Left kidney (tissue), 2 donors: ENCODE results near the gene ANKRD13A. TPM values are rescaled to one million over a fixed set of nuclear protein-coding genes. Genes with fewer than 3 reads are reported as not detected.
"Not testable (repeated sequence)": the region's sequence is repeated elsewhere in the genome, so short reads cannot be mapped to it uniquely, and the experiment has no call there.

Source experiments
- DNase-seq: peaks from one replicate; pipeline ENCODE4 v3.0.0-alpha.2; 2013
- polyA plus RNA-seq: library from polyadenylated mRNA; unstranded; fragments of 120-200 nt; gene quantifications from one replicate; pipeline ENCODE4 v1.2.1, GENCODE V29; 2013; ENCODE audit not compliant: insufficient read length

ANKRD13A gene
- polyA plus RNA-seq, 1 donor: 50.5 TPM

DNA sequence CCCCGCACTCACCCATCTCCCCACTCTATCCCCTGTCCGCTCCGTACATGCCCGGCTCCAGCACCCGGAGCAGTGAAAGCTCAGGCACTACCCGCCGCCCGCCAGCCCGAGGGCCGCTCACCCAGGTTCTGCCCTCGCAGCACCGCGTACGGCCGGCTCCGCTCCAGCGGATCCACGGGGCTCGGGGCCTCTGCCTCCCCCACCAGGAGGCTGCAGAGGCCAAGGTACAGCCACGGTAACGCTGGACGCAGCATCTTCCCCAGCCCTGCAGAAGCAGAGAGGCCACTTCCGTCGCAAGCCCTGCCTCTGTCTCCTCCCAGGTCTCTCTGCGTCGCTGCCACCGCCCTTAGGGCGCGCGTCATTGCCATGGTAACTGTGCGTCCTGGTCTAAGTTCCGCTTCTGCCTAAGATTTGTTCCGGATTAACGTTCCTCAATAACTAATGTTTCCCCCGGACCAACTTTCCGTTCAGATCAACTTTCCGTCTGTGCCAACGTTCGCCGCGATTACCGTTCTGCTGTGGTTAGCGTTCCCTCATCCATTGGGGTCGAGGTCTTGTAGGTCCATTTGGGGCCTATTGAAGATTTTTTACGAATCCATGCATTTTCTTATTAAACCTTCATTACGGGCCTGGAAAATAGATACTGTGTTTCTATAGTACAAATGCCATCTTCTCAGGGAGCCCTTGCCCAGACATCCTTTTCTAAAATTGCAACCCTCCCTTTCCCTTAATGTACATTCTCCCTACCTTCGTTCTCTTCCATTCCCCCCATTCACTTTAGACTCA lies 49.2 kb downstream of the ANKRD13A start, which contains the start of gene C12orf76:
TSS of gene C12orf76 (minus strand) at position 281 of the 786 bp plus-strand sequence. CDS start at position 254, 27 bp downstream.
- peak; percentile 94 for DNase-seq

DNA sequence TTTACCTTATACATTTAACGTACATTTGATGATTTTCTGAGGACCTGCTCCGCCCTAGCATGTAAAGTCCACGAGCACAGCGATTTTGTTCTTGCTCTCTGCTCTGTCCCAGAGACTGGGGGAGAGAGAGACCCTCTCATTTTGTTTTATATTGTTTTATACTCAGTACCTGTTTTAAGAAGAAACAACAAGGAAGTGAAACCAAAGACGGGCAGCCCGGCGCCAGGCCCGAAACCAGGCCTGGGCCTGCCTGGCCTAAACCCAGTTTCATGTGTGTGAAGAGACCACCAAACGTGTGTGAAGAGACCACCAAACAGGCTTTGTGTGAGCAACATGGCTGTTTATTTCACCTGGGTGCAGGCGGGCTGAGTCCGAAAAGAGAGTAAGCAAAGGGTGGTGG lies 49.8 kb downstream of the ANKRD13A start:
- not testable (repeated sequence) for DNase-seq

- DNase-seq: not testable (repeated sequence)
These were observed 50.4 kb downstream of the ANKRD13A start for GRCh38 chr12:110049666-110050065.

DNA sequence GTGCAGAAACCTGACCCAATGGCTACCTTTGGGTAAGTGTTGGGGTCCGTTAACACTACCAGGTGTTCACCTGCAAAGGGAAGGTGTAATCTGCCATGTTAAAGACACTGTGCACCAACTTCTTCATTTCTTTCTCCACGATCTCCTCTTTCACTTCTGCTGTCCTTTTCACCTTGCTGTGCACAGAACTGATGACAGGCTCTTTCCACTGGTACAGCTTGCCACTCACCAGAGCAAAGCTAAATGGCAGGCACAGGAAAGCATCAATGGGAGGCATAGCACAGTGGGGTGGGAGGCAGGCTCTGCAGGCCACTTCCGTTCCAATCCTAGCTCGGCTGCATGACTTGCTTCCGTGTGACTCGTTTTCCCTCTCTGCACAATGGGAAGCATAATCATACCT lies 51.7 kb downstream of the ANKRD13A start:
- DNase-seq: no peak

DNA sequence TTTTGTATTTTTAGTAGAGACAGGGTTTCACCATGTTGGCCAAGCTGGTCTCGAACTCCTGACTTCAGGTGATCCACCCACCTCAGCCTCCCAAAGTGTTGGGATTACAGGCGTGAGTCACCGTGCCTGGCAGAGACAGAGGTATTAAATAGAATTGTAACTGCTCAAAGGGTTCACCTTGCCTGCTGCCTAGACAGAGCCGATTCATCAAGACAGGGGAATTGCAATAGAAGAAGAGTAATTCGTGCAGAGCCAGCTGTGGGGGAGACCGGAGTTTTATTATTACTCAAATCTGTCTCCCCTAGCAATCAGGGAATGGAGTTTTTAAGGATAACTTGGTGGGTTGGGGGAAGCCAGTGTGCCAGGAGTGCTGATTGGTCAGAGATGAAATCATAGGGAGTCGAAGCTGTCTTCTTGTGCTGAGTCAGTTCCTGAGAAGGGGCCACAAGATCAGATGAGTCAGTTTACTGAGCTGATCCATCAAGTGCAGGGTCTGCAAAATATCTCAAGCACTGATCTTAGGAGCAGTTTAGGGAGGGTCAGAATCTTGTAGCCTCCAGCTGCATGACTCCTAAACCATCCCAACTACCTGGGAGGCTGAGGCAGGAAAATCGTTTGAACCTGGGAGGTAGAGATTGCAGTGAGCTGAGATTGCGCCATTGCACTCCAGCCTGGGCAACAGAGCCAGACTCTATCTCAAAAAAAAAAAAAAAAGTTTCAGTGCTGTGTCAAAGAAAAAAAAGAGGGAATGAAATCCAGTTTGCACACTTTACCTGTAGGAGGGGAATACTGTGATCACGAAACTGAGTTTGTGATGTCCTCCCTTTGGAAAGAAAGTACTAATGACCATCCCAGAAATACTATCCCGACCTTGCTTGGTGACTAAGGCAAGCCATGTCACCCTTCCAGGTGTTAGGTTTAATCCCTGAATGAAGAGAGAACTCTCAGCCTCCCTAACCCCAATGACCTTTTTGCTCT lies 56.4 kb downstream of the ANKRD13A start:
- not testable (repeated sequence) for DNase-seq

- DNase-seq: not testable (repeated sequence)
These were observed 57.4 kb downstream of the ANKRD13A start for GRCh38 chr12:110056643-110057042.

DNA sequence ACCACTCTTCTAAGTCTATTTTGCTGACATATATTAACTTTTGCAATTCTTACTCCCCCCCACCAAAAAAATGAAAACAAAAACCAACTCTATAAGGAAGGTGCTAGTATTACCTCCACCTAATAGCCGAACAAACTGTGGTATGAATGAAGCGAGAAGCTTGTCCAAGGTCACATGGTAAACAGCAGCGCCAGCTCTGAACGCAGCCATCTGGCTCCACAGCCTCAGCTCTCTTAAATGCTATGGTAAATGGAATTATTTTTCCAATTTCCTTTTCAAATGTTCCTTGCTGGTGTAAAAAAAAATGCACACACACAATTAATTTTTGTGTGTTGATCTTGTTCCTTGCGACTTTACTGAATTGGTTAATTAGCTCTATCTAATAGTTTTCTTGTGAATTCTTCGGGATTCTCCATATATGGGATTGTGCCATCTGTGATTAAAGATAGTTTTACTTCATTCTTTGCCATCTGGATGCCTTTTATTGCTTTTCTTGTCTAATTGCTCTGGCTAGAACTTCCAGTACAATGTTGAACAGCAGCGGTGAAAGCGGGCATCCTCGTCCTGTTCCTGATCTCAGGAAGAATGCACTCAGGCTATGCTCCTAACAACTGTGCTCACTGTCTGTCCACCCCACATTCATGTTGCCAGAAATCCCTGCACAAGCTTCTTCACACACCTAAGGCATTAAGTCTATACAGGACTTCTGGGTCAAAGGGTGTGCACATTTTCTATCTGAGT lies 59.8 kb downstream of the ANKRD13A start:
- DNase-seq: no peak

GRCh38 chr12:110059651-110060000 lies 60.4 kb downstream of the ANKRD13A start:
- no peak for DNase-seq

DNA sequence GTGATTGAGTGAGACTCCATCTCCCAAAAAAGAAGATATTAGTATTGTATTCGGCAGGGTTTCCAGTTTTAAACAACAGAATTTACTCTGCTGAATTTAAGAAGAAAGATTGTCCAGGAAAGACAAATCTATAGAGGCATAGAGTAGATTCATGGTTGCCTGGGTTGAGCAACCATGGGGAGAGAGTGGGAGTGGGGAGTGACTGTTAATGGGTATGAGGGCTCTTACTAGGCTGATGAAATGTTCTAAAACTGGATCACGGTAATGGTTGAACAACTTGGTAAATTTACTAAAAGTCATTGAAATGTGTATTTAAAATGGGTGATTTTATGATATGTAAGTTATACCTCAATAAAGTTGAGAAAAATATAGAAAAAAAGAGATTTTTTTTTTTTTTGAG lies 63.0 kb downstream of the ANKRD13A start:
- DNase-seq: no peak

DNA sequence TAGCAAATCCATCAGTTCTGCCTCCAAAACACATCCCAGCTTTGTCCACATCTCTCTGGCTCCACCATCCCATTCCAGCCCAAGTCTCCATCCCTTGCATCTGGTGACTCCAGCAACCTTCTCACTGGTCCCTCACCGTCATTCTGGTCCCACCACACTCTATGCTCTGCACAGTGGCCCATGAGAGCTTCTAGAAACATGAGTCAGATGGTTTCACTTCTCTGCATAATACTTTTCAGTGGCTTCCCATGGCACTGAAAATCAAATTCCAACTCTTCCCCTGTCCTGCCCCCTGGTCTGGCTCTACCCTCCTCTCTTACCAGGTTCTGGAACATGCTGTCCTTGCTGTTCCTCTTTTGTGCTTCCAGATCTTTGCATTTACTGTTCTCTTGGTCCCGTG lies 66.3 kb downstream of the ANKRD13A start:
- DNase-seq: no peak

DNA sequence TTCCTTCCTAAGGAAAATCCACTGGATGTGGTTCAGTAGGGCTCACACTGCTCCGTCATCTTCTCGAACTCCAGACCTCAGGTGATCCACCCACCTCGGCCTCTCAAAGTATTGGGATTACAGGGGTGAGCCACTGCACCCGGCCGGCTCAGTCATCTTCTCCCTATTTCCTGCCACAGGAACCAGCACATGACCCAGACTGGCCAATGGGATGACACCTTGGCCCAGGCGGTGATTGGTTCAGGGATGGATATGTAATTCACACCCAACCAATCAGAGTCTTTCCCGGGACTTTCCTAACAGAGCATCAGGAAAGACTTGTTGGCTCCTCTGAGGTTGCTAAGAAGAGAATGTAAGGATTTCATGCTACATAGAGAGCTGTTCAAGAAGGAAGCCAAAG lies 68.3 kb downstream of the ANKRD13A start:
- no peak for DNase-seq

- not testable (repeated sequence) for DNase-seq
These were observed 68.9 kb downstream of the ANKRD13A start for GRCh38 chr12:110068115-110068514.

- DNase-seq: no peak
These were observed 69.4 kb downstream of the ANKRD13A start for GRCh38 chr12:110068654-110069053.

GRCh38 chr12:110071504-110071903 lies 72.3 kb downstream of the ANKRD13A start:
- DNase-seq: no peak

DNA sequence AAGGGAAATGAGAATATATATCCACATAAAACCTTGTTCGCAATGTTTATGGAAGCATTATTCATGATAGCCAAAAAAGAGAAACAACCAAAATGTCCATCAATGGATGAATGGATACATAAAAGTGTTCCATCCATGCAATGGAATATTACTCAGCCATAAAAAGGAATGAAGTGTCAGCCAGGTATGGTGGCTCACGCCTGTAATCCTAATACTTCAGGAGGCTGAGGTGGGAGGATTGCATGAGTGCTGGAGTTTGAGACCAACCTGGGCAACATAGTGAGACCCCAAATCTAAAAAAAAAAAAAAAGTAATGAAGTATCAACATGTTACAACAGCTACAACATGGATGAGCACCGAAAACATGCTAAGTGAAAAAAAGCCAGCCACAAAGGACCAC lies 72.7 kb downstream of the ANKRD13A start:
- DNase-seq: no peak

GRCh38 chr12:110072636-110073035 lies 73.4 kb downstream of the ANKRD13A start:
- DNase-seq: not testable (repeated sequence)

DNA sequence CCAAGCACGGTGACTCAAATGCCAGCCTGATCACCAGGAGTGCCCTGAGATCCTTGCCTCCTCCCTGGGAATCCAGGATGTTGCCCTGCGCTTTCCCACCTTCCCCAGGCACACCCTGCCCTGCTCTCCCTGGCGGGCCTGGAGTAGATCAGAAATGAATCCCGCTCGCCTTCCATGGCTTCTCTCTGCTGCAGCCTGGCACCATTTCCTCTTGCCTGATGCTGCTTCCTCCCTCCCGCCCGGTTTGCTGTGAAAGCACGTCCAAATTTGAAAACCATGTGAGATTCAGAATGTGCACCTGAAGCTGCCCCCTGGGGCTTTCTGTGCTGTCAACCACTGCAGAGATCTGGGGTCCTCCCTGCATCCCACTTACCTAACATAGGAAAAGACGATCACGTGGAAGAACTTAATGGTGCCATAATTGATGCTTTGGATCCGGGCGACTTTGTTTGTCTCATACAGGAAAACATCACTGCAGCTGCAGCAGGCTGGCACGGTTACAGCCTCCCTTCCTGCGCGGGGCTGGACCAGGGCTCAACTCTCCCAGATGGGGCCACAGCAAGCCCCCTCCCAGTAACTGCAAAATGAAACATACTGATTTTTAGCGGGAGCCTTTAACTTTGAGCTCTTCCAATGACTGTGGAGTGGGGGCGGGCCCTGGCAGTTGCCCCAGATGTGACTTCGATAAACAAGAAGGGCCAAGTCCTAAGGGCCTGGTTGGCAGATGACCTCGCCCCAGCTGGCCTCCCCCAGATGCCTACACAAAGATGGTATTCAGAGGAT lies 74.0 kb downstream of the ANKRD13A start:
- no peak for DNase-seq

DNA sequence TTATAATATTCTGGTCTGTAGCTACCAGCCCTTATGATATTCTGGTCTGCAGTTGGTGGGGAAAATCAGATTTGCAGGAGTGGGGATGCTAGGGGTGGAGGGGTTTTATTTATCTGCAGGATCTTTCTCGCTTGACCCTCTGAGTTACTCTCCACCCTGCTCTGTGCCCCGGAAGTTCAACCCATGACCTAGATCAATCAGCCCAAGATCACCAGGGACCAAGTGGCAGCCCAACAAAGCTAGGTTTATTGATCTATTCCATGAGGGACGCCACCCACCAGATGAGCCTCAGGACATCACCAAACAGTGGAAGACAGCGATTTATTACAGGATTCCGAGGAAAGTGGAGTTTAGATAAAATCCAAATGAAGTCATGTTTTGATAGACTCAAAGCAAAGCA lies 74.9 kb downstream of the ANKRD13A start:
- DNase-seq: no peak

- DNase-seq: no peak
These were observed 76.7 kb downstream of the ANKRD13A start for GRCh38 chr12:110075880-110076279.

DNA sequence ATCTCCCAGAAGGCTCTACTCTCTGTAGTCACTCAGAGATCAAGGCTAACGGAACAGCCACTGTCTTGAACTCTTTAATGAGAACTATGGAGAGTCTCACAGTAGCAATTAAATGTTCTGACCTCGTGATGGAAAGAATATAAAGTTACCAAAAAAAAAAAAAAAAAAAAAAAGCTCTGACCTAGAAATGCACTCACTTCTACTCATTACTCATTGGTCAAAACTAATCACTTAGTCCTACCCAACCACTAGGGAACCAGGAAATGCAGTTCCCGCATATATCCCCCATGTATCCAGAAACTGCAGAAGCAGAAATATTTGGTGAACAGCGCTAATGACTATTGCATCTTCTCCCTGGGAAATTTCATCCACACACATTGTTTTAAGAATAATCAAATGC lies 78.6 kb downstream of the ANKRD13A start:
- DNase-seq: no peak
